ENCODE data around the gene MCFD2.
"Not testable (repeated sequence)": the region's sequence is repeated elsewhere in the genome, so short reads cannot be mapped to it uniquely, and the experiment has no call there.

The MCFD2 gene

DNA sequence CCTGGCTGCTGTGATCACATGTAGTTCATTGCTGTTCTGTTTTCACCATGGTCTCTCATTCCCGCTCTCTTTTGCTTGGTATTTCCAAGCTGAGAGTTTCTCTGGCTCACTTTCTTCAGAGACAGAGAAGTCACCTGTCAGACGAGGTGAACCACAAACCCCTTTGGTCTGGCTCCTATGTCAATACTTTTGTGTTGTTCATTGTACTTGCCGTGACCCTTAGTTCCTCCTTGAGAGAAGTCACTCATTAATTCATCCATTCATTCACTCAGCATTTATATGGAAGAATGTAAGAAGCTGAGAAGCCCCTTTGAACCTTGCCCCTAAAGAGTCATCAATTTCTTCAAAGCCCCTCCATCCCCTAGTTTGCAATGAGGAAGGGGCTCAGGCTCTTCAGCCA is 15.2 kb downstream of the MCFD2 start:
- DNase-seq = no peak

DNA sequence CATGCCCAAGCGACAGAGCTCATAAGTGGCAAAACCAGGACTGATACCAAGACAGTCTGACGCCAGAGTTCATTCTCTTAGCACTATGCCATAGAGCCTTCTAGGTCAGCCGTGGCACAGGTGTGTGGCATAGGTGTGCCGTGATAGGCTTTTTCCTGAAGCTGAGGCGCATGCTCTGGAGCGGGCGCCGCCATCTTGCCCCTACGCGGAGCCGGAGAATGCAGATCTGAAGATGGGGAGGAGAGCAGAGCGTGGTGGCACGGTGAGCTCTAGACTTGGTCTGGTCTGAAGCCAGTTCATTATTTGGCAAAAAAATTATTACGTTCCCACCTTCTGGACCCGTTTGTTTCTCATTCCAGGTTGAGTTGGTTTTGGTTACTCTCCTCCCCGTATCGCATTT is 16.6 kb downstream of the MCFD2 start:
- no peak for DNase-seq

DNA sequence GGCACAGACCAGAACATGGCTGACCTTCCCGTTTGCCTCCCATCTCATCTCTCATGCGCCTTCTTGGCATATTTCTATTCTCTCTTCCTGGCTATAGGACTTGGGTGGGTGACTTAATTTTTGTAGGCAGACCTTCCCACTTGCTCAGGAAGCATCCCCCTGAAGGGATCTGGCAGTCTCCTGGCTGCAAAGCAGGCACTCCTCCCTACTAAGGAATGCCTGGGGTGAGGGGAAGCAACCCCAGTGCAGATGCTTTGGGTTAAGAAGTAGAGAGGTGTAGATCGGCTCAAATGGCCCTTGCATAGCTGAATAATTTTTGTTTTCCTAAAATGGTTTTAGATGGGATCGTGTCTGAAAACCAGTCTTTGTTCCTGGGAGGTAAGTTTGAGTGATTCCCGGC is 17.6 kb downstream of the MCFD2 start:
- DNase-seq = no peak

DNA sequence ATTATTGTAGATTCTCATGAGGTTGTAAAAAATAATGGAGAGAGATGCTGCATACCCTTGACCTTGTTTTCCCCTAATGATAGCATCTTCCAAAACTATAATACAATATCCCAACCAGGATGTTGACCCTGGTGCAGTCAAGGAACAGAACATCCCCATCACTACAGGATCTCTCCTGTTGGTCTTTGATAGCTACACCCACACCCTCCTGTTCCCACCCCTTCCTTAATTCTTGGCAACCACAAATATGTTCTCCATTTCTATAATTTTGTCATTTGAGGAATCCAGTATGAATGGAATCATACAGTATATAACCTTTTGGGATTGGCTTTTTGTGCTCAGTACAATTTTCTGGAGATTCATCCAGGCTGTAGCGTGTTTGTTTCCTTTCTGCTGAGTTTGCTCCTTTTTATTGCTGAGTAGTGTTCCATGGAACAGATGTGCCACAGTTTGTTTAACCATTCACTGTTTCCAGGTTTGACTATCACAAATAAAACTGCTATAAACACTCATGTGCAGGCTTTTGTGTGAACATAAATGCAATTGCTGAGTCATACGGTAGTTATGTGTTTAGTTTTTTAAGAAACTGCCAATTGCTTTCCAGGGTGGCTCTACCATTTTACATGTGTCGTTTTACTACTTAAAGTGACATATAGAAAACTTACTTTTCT is 22.2 kb downstream of the MCFD2 start:
- DNase-seq = no peak

DNA sequence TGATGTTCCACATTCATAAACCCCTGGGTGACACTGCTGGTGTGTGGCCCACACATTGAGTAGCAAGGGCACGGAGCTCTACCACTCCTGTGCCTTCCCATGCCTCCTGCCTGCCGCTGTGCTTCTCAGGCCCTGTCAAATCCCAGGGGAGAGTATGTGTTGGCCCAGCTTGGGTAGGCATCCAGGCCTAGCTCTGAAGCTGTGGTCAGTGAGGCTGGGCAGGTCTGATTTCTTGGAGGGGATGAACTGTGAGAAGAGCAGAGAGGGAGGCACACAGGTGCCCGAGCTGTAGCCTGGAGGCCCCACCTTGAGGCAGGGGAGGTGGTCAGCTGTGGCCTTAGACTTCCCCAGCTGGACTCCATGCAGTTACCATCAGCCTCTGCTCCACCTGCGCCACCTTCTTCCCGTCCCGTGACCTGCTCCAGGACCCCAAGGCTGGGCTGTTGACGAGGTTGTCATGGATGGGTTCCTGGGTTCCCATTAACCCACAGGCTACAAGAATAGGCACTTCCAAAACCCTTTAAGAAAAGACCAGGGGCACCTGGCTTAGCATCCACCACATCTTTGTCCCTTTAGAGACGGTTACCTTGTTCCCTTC is 23.6 kb downstream of the MCFD2 start:
- no peak for DNase-seq

DNA sequence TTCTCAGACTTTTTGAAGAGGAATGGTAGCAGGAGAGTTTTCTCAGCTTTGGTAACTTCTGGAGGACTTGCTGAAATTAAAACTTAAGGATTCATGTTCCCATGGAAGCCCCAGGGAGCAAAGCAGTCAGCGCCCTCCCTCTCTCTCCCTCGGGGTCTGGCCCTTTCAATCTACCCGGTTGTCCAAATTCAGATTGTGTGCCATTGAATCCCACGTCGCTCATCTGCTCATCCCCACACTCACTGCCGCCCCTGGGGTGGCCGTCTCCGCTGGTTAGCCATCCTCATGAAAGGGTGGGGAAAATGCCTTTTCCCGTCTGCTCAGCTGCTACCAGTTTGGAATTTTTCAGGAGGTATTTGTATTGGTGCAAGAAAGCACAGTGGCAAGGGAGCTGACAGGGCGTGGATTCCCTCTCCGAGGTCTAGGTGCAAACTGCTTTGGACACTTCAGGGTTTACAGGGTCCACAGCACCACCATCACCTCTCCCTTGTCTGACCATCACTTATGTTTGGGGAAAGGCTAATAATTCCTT is 27.1 kb downstream of the MCFD2 start:
- DNase-seq = no peak

DNA sequence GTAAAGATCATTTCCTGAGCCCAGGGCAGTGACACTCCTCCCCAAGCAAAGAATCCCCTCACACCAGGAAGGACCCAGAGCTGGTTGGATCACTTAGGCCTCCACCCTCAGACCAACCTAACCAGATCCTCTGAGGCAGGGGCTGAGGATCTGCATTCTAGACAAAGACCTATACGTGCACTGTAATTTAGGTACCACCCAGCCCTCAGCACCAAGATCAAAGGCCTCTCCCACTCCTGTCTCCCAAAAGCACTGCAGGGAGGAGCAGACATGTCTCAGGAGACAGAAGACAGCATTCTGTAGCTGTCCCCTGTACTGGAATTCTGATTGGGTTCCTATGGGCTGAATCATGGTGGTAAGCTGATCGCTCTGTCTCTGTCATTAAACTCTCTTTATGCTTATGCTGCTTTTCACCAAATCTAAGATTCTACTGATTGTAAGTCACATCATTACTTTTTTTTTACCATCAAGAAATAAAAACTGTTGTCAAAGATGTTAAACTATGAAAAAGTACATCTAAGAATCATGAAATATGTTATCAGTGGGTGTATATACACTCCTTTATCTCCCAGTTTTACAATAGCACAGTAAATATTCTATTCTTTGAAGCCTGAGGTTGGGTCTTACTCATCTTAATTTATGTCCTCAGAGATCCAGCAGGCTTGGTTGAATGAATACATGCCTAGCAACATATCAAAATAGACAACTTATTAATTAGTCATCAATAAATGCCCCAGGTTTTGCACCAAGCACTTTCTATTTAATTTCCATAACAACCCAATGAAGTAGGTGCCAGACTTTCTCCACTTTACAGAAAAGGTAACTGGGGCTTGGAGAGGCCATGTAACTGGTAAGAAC is 28.3 kb downstream of the MCFD2 start:
- no peak for DNase-seq

DNA sequence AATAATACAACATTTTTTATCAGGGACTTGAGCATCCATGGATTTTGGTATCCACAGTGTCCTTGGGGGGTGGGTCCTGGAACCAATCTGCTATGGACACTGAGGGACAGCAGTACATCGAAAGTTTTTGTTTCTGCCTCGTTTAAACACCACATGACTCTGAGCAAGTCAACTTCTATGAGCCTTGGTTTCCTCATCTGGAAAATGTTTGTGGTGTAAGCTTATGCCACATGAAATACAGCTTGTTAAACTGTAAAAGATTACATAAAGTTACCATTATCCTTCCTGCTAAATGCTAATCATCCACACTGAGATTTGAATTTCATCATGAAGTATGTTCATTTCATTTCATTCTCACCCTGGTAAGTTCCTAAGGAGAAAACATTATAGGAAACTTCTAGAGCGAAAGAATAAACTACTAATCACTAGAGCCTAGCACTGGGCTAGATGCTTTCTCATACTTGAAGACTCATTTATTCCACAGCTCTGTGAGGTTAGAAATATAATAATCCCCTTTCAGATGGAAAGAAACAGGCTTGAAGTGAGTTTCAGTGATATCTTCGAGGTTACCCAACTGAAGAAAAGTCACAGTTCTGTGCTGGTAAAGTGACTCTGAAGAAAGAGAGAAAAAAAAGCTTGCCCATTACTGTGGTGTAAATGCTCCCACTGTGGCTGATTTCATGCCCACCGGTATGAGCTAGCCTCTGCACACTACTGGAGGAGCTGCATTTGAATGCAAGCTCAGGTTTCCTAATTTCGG is 29.2 kb downstream of the MCFD2 start:
- no peak for DNase-seq

DNA sequence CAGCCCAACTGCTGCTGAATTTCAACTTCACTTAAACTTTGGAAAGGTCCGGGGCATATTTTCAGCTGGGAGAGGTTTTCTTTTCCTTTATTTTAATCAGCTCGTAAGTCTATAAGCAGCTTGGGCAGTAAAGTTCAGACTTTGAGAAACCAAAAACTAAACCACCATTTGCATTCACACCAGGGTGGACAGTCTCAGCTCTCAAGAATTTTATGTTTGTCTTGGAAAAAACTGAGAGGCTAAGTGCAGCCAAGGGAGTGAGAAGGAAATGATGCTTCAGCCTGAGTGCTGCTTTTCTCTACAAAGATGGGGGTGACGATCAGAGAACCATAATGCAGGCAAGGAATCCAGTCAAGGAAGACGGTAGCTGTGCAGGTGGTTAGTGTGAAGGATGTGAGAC is 30.2 kb downstream of the MCFD2 start:
- no peak for DNase-seq

DNA sequence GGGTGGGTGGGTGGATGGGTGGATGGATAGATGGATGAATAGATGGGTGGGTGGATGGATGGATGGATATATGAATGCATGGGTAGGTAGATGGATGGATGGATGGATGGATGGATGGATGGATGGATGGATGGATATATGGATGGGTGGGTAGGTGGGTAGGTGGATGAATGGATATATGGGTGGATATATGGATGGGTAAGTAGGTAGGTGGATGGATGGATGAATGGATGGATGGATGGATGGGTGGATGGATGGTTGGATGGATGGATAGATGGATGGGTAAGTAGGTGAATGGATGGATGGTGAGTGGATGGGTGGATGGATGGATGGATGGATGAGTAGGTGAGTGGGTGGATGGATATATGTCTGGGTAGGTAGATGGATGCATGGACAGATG is 36.1 kb downstream of the MCFD2 start:
- no peak for DNase-seq

DNA sequence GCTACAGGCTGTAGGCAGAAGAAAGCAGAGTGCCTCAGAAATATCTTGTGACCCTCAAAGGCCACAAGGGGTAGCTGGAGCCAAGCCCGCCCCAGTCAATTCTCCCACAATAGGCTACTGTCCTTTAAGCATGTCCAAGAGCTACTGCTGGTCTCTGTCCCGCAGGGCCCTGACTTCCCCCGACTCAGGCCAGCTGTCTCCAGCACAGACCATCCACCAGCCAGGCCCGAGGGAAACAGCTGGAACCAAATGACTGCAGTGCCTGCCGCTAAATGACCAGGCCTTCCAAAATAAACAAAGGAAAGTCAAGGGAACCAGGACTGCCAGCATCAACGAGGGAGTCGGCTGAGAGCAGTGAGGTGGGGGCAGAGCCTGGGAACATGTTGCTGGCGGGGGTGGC is 36.7 kb downstream of the MCFD2 start:
- DNase-seq = no peak

DNA sequence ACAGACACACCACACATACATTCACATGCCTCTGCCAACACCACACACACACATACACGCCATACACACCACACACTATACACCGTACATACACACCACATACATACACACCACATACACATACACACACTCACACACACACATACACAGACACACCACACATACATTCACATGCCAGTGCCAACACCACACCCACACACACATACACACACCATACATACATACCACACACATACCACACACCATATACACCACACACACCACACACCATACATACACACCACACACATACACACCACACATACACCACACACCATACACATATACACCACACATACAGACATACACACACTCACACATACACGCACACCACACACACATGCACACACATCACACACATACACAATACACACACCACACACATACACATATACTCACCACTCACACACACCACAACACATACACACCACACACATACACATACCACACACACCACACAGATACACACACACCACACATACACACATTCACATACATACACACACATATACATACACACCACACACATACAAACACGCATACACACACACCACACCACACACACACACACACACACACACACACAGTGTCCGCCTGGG is 37.2 kb downstream of the MCFD2 start:
- DNase-seq = no peak

DNA sequence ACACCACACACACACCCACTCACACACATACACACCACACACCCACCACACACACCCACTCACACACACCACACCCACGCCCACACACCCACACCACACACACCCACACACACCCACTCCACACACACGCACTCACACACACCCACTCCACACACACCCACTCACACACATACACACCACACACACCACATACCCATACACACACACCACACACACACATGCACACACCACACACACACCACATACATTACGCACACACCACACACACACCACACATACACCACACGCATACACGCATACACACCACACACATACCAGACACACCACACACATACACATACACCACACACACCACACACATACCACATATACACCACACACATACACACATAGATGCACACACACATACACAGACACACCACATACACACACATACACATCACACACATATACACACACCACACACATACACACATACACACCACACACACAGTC is 37.9 kb downstream of the MCFD2 start:
- no peak for DNase-seq

DNA sequence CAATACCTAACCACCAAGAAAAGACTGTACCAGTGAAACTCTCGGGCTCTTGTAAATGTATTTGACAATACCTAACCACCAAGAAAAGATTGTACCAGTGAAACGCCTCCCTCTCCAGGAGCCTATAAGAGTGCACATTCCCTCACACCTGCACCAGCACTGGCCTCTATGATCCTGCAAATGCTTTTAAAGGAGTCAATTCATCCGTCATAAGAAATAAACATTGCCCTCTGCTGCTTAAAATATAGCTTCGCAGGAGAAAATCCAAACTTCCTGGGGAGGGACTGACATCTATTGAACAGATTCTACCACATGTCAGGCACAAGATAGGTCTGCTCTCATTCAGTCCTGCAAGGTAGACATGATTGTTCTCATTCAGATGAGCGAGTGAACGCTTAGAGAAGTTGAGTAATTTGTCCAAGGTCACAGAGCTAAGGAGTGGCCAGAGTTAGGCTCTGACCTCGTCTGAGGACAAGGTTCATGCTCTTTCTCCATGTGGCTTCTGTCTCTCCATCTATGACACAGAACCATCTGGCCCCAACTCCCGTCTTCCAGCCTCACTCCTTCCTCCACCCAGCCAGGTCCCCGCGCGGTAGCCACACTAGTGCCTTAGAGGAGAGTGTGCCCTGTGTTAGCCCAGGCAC is 38.7 kb downstream of the MCFD2 start:
- peak; percentile 41 for DNase-seq

DNA sequence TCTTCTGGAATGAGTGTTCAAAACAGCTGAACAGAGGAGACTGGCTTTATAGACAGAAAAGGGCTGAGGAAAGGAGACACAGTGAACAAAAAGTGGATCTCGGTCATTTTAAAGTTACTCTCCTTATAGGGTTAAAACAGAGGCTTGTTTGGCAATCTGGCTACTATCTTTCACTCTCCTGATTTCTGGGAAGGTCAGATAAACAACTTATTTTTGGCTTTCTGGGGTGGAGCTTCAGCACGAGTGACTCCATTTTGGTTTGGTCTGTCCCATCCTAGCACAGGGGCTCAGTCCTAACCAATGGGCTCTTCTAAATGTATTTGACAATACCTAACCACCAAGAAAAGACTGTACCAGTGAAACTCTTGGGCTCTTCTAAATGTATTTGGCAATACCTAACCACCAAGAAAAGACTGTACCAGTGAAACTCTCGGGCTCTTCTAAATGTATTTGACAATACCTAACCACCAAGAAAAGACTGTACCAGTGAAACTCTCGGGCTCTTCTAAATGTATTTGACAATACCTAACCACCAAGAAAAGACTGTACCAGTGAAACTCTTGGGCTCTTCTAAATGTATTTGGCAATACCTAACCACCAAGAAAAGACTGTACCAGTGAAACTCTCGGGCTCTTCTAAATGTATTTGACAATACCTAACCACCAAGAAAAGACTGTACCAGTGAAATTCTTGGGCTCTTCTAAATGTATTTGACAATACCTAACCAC is 39.5 kb downstream of the MCFD2 start:
- not testable (repeated sequence) for DNase-seq

DNA sequence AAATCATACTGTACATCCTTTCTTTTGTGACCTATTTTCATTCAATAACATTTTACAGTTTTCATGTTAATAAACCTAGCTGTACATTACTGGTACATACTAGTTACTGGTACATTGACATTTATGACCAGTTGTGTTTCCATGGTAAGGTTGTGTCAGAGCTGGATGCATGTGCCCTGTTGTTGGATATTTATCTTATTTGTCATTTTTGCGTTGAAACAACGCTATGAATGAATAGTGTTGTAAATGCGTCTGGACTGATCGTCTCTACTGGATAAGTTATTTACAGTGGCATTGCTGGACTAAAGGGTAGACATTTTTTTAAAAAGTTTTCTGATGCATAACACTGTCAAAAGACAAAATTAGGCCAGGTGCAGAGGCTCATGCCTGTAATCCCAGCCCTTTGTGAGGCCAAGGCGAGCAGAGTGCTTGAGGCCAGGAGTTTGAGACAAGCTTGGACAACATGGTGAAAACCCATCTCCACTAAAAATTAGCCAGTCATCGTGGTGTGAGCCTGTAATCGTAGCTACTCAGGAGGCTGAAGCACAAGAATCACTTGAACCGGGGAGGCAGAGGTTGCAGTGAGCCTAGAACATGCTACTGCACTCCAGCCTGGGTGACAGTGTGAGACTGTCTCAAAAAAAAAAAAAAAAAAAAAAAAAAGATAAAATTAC is 40.2 kb downstream of the MCFD2 start:
- no peak for DNase-seq

DNA sequence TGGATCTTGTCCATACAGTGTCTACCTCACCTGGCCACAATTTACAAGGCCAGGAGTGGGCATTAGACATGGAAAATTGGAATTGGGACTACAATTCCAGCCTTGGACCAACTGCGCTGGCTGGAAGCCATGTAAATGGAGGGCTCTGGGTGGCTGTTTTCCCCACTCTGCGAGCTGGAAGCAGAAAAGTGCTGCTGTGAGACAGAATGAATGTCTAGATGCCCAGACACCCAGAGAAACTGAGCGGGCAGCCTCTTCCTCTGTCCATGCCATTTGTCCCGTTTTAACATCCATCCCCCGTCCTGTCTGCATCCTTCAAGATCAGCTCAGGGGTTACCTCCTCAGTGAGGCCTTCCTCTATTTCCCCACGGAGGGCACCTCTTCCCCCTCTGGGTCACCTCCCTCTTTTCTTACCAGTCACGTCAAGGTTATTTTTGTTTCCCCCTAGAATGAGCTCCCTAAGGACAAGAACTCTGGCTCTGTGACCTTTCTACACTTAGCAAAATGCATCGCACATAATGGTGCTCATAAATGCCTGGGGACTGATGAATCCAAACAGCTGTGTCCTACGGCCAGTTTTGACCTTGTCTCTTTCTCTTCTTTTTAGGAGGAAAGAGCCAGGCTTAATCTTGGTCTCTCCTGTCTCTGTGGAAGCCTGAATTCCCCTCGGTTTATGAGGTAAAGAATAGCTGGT is 41.2 kb downstream of the MCFD2 start:
- no peak for DNase-seq

DNA sequence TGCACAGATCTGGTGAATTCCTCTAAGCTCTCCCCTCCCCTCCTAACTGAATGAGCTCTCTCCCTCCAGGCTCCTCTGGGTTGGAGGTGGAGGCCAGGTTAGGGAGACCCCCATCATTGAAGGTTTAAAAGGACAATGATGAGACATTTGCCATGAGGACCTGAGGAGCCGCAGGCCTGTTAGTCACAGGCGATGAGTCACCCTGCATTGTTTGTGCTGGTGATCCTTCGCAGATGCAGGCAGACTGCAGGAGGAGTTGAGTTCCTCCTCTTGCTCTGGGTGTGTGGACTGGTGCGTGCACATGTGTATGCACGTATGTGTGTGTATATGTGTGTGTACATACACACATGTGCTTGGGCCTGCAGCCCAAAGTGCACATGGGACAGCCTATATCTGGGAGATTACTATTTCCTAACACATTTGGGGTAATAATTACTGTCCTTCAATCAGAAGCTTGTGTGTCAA is 42.0 kb downstream of the MCFD2 start:
- DNase-seq = no peak

DNA sequence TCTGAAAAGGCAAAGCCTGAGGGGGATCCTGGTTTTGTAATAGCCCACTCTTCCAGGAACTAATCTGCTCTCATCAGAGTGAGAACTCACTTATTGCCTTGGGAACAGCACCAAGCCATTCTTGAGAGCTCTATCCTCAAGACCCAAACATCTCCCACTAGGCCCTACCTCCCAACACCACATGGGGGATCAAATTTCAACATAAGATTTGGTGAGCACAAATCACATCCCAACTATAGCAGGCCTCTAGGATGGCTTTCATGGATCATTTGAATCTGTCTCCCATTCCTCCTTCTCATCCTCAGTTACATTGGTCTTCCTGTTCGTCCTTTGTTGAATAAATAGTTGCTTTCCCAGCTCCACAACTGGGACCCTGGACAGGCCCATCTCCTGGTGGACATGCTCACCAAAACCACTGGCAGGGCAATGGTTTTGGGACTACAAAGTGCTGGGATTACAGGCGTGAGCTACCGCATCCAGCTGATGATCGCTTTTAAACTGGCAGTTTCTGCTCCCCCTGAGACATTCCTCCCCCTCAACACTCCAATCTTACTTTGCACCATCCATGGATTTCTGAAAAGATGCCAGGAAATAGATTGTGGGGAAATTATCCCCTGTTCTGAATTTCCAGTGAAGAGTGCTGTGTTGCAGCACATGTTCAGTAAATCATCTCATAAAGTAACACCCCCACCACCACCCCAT is 42.6 kb downstream of the MCFD2 start:
- DNase-seq = no peak

Data from KG1 (cell line).